ENCODE data around the gene OR6V1. TPM values are rescaled to one million over a fixed set of nuclear protein-coding genes. Genes with fewer than 3 reads are reported as not detected.

The OR6V1 gene
- total RNA-seq, 1 experiment from 2014 or later = not detected

DNA sequence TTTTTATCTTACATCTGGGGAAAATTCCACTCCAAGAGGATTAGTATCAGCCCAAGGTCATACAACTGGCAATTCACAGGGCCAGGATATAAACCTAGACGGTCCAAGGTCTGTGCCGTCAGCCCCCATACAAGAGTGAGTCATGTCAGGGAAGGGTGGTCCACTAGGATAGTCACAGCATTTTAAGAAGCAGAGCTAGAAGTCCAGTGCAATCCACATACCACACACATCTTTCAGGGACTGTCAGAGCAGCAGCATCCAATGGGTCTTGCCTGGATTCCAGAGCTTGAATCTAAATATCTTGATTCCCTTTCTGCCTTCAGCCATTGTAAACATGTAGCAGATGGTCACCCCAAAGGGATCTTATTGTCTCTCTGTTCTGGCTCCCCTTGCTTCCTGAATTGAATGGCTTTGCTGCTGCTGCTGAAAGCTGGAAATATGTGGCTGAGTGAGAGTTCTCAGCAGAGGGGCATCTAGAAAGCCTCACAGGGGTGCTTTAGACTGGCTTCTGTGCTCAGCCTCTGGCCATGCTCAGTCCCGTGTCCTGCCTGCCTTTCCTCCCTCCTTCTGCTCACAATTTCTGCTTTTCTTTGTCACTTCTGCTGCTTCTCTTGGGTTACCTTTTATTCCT, 9.9 kb upstream of the OR6V1 start:
- Histone ChIP-seq H3K79me2 (ENCODE audit: insufficient read depth, low read length) (no peaks in the 10 kb centered on the region), H3K4me1 (ENCODE audit: control insufficient read depth in 1 of 2, insufficient read depth in 2 of 2, low read length in 2 of 2) (no peaks in the 10 kb centered on the region), H3K36me3 (ENCODE audit: control insufficient read depth in 1 of 2, insufficient read depth in 2 of 2, low read length in 2 of 2) (no peaks in the 10 kb centered on the region), H4K20me1 (ENCODE audit: insufficient read depth) (no peaks in the 10 kb centered on the region), H3K4me3 (replicated peaks in 1 of 2; ENCODE audit: low read depth in 1 of 2, low read length in 2 of 2) (no peak overlapping the region), H2AFZ (ENCODE audit: low read depth, low read length, poor library complexity, severe bottlenecking) (no peak overlapping the region), H3K4me2 (ENCODE audit: low read length) (no peak overlapping the region), H3K9me3 (ENCODE audit: control insufficient read depth in 1 of 2, insufficient read depth in 1 of 2, low read depth in 1 of 2, low read length in 2 of 2) (no peaks in the 10 kb centered on the region), H3K9ac (ENCODE audit: low read length) (no peak overlapping the region), H3K27ac (ENCODE audit: low read depth, low read length) (no peak overlapping the region), H3K27me3 (ENCODE audit: insufficient read depth, low read length) (peaks cover 6% of the 10 kb centered on the region; the same call in 1 of the 2 replicates), H3K9me2 (ENCODE audit: insufficient read depth) (no peaks in the 10 kb centered on the region)
- TF ChIP-seq RAD21 (IDR thresholded peaks at IDR 0.05; ENCODE audit: low read depth) (no peak), TCF7L2 (IDR thresholded peaks at IDR 0.05; ENCODE audit: borderline replicate concordance, extremely low read depth, insufficient read depth, insufficient read length) (no peak), ELF1 (IDR thresholded peaks at IDR 0.05; ENCODE audit: borderline replicate concordance, low read depth) (no peak), CEBPB (IDR thresholded peaks at IDR 0.05; ENCODE audit: low read depth) (no peak), YY1 (IDR thresholded peaks at IDR 0.05; ENCODE audit: extremely low read depth, insufficient replicate concordance, low read depth, low read length) (no peak), ATF3 (IDR thresholded peaks at IDR 0.05) (no peak), POLR2AphosphoS5 (IDR thresholded peaks at IDR 0.05; ENCODE audit: low read depth, low read length) (no peak), EGR1 (IDR thresholded peaks at IDR 0.05; ENCODE audit: low read depth) (no peak)
- TF ChIP-seq, protein P1, sequence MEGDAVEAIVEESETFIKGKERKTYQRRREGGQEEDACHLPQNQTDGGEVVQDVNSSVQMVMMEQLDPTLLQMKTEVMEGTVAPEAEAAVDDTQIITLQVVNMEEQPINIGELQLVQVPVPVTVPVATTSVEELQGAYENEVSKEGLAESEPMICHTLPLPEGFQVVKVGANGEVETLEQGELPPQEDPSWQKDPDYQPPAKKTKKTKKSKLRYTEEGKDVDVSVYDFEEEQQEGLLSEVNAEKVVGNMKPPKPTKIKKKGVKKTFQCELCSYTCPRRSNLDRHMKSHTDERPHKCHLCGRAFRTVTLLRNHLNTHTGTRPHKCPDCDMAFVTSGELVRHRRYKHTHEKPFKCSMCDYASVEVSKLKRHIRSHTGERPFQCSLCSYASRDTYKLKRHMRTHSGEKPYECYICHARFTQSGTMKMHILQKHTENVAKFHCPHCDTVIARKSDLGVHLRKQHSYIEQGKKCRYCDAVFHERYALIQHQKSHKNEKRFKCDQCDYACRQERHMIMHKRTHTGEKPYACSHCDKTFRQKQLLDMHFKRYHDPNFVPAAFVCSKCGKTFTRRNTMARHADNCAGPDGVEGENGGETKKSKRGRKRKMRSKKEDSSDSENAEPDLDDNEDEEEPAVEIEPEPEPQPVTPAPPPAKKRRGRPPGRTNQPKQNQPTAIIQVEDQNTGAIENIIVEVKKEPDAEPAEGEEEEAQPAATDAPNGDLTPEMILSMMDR (IDR thresholded peaks at IDR 0.05 in 2 of 3, conservative IDR thresholded peaks at IDR 0.05 in 1 of 3; ENCODE audit: borderline replicate concordance in 1 of 3, insufficient read depth in 1 of 3, low read depth in 2 of 3, low read length in 2 of 3) = no peak
- TF ChIP-seq, protein P2, sequence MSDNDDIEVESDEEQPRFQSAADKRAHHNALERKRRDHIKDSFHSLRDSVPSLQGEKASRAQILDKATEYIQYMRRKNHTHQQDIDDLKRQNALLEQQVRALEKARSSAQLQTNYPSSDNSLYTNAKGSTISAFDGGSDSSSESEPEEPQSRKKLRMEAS (IDR thresholded peaks at IDR 0.05) = no peak
- ATAC-seq (no peak), DNase-seq (ENCODE audit: low read depth, low spot score) (no peak)
- no TSS peak for BruUV-seq (replicated peaks)
- intact Hi-C loops (cut with micrococcal nuclease) = no loop called here
- RAD21 ChIA-PET (ENCODE audit: low non-redundant PET in 1 of 2, low total read pairs in 2 of 2, uncharacterized antibody in 2 of 2, unreplicated experiment in 2 of 2) = no interaction called here
- POLR2A ChIA-PET = no interaction called here
- CTCF ChIA-PET = no interaction called here
